ENCODE measurements around the gene RAB40C. TPM values are rescaled to one million over a fixed set of nuclear protein-coding genes. Genes with fewer than 3 reads are reported as not detected.

Gene RAB40C
- total and polyA plus RNA-seq, 10 of the 15 experiments (the other 5 are each of a cell fraction or from before 2014, with no cell fraction given) = 0.06 to 12.8 (median 4.6) TPM

- no peak for ATAC-seq
- TF ChIP-seq POLR2A (IDR thresholded peaks at IDR 0.05; ENCODE audit: low read depth, low read length) (peak; percentile 21; the same call in 1 of the 2 replicates), BRCA1 (IDR thresholded peaks at IDR 0.05; ENCODE audit: low read depth, low read length) (no peak), POLR2AphosphoS5 (IDR thresholded peaks at IDR 0.05; ENCODE audit: low read length) (0 out of 2 replicates have a peak, but pooled peaks have one; percentile 20), BHLHE40 (IDR thresholded peaks at IDR 0.05; ENCODE audit: borderline replicate concordance in 1 of 2, low read depth in 2 of 2, low read length in 1 of 2) (no peak)
- Histone ChIP-seq H3K9me3 (replicated peaks; ENCODE audit: control insufficient read depth, insufficient read depth, low read length) (no peaks in the 10 kb centered on the region), H3K36me3 (ENCODE audit: control insufficient read depth in 2 of 2, insufficient read depth in 2 of 2, low read length in 1 of 2) (peaks cover 0 to 18% of the 10 kb centered on the region in 2 experiments; a peak in 3 of 4 replicates), H3K79me2 (ENCODE audit: control insufficient read depth, insufficient read depth, low read length) (peaks cover 2% of the 10 kb centered on the region; the same call in 1 of the 2 replicates), H3K4me1 (ENCODE audit: control insufficient read depth, insufficient read depth, low read length) (no peaks in the 10 kb centered on the region), H3K27me3 (replicated peaks in 1 of 2; ENCODE audit: control insufficient read depth in 2 of 2, insufficient read depth in 2 of 2, low read length in 1 of 2) (no peaks in the 10 kb centered on the region), H4K20me1 (ENCODE audit: control insufficient read depth, insufficient read depth) (no peaks in the 10 kb centered on the region; the same call in 1 of the 2 replicates), H3K27ac (ENCODE audit: control insufficient read depth, insufficient read depth) (no peak overlapping the region), H3K4me2 (ENCODE audit: control insufficient read depth, insufficient read depth) (no peak overlapping the region), H2AFZ (ENCODE audit: control insufficient read depth, low read depth, low read length) (no peak overlapping the region), H3K4me3 (no peak overlapping the region), H3K9ac (ENCODE audit: control insufficient read depth, insufficient read depth, low read length) (no peak overlapping the region)
- DNase-seq (ENCODE audit: low read depth, low spot score) = no peak
- ChIA-PET POLR2A (no interaction called here), SMC1A (ENCODE audit: uncharacterized antibody, unreplicated experiment) (no interaction called here), CTCF (no interaction called here), RAD21 (ENCODE audit: unreplicated experiment) (no interaction called here)
- FAIRE-seq = no peak
- intact Hi-C loops (cut with micrococcal nuclease; ENCODE audit: unreplicated experiment) = no loop called here
- in situ Hi-C loops (cut with MboI) = no loop called here
- 92% methylated on average over 22 of the region's 22 CpGs for WGBS (ENCODE audit: insufficient coverage, insufficient replicate concordance, low lambda C conversion rate, missing lambda C conversion rate)
- TSS peak; percentile 43 for BruUV-seq (replicated peaks)
These were observed 84.5 kb downstream of the RAB40C start for GRCh38 chr16:674214-674881.

- ChIA-PET CTCF (no interaction called here), RAD21 (ENCODE audit: unreplicated experiment) (interaction anchor here (0.8 kb wide), 1 partner anchor 39 kb away, joined by 3 read pairs; the partner anchor contains the start of gene METTL26), SMC1A (ENCODE audit: uncharacterized antibody, unreplicated experiment) (no interaction called here), POLR2A (no interaction called here)
- H3K4me3 ChIP-seq = no peak within 1 kb of the TSS
- peaks cover 0 to 15% of the 10 kb centered on the region in 2 experiments; a peak in 3 of 4 replicates for H3K36me3 ChIP-seq (ENCODE audit: control insufficient read depth in 2 of 2, insufficient read depth in 2 of 2, low read length in 1 of 2)
- no peaks in the 10 kb centered on the region for H3K4me1 ChIP-seq (ENCODE audit: control insufficient read depth, insufficient read depth, low read length)
- intact Hi-C loops (cut with micrococcal nuclease; ENCODE audit: unreplicated experiment) (no loop called here), in situ Hi-C loops (cut with MboI) (no loop called here)
- no peak within 1 kb of the TSS for H2AFZ ChIP-seq (ENCODE audit: control insufficient read depth, low read depth, low read length)
- no peaks in the 10 kb centered on the region; the same call in 1 of the 2 replicates for H4K20me1 ChIP-seq (ENCODE audit: control insufficient read depth, insufficient read depth)
- H3K9ac ChIP-seq (ENCODE audit: control insufficient read depth, insufficient read depth, low read length) = no peak within 1 kb of the TSS
- ATAC-seq (no peak), FAIRE-seq (no peak), DNase-seq (ENCODE audit: low read depth, low spot score) (no peak)
- no peaks in the 10 kb centered on the region for H3K27me3 ChIP-seq (replicated peaks in 1 of 2; ENCODE audit: control insufficient read depth in 2 of 2, insufficient read depth in 2 of 2, low read length in 1 of 2)
- H3K79me2 ChIP-seq (ENCODE audit: control insufficient read depth, insufficient read depth, low read length) = no peaks in the 10 kb centered on the region
- no peaks in the 10 kb centered on the region for H3K9me3 ChIP-seq (replicated peaks; ENCODE audit: control insufficient read depth, insufficient read depth, low read length)
- H3K4me2 ChIP-seq (ENCODE audit: control insufficient read depth, insufficient read depth) = 0 out of 2 replicates have a peak within 1 kb of the TSS, but pooled peaks have one; percentile 55
- H3K27ac ChIP-seq (ENCODE audit: control insufficient read depth, insufficient read depth) = no peak within 1 kb of the TSS
- BruUV-seq (replicated peaks) = no TSS peak
- 8% methylated on average over 56 of the region's 73 CpGs for WGBS (ENCODE audit: insufficient coverage, insufficient replicate concordance, low lambda C conversion rate, missing lambda C conversion rate)
- TF ChIP-seq MLLT1 (IDR thresholded peaks at IDR 0.05) = no peak
- no peak for TF ChIP-seq RB1 (IDR thresholded peaks at IDR 0.05; ENCODE audit: borderline replicate concordance)
- no peak for TF ChIP-seq SMAD1 (IDR thresholded peaks at IDR 0.05; ENCODE audit: low read depth, partially characterized antibody)
- TF ChIP-seq POLR2A (IDR thresholded peaks at IDR 0.05; ENCODE audit: low read depth, low read length) = peak; percentile 66
- TF ChIP-seq JUNB (IDR thresholded peaks at IDR 0.05) = no peak
- no peak for TF ChIP-seq GABPA (IDR thresholded peaks at IDR 0.05; ENCODE audit: low read depth)
- TF ChIP-seq KLF5 (IDR thresholded peaks at IDR 0.05; ENCODE audit: partially characterized antibody) = no peak
- peak; percentile 85; the same call in 1 of the 2 replicates for TF ChIP-seq BACH1 (IDR thresholded peaks at IDR 0.05; ENCODE audit: borderline replicate concordance)
- TF ChIP-seq TAF1 (IDR thresholded peaks at IDR 0.05; ENCODE audit: borderline replicate concordance, low read depth, low read length) = no peak
These were observed 85.4 kb downstream of the RAB40C start, which contains the start of gene RHBDL1 for GRCh38 chr16:674968-675883. TSS of gene RHBDL1 (plus strand) at chr16:675671. CDS start at chr16:675791, 120 bp downstream.
